ENCODE measurements around the gene PBX3.

GRCh38 chr9:125803526-125803925 lies 56.4 kb downstream of the PBX3 start:
- TF ChIP-seq POLR2A (IDR thresholded peaks at IDR 0.05) (no peak), CTCF (IDR thresholded peaks at IDR 0.05) (no peak)
